Measurements from ENCODE around the gene VPS13C.

VPS13C gene

DNA sequence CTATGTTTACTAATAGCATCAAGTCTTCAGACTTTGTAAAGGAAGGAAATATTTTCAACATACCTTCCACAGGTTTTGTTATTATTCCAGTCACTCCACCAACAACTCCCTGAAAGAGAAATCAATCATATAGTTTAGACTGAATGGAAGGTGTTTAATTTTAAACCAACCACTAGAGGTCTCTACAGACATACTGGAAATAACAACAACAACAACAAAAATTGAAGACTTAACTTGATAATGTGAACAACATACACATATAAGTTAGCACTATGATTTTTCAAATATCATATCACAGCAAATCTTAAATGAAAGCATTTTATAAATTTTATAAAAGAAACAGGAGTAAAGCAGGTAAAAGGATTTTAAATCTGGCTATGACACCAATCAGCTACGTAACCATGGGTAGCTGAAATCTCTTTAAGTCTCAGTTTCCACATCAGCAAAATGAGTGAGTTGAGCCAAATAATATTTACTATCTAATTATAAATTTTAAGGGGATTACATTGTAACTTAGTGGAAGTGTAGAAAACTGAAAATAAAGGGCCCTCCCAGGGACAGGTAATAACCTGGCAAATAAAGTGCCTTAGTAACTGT is 188.2 kb downstream of the VPS13C start:
- H3F3A ChIP-seq (ENCODE audit: insufficient read depth, low read length) = no peaks in the 10 kb centered on the region
- H3K9me2 ChIP-seq (ENCODE audit: low read depth, low read length) = no peaks in the 10 kb centered on the region
- no peak overlapping the region for H3K9ac ChIP-seq (ENCODE audit: low read length)
- H2AFZ ChIP-seq (ENCODE audit: low read length) = no peak overlapping the region
- H3K4me2 ChIP-seq (ENCODE audit: low read length) = no peak overlapping the region
- no peaks in the 10 kb centered on the region for H3K27me3 ChIP-seq (ENCODE audit: insufficient read depth, low read length)
- H3K9me3 ChIP-seq (ENCODE audit: low read length) = no peaks in the 10 kb centered on the region
- H3K4me3 ChIP-seq (ENCODE audit: low read depth, low read length, poor library complexity, severe bottlenecking) = no peak overlapping the region
- peaks cover 72% of the 10 kb centered on the region for H3K36me3 ChIP-seq (ENCODE audit: insufficient read depth, low read length)
- H3K27ac ChIP-seq (ENCODE audit: low read depth, low read length, poor library complexity, severe bottlenecking) = no peak overlapping the region
- TF ChIP-seq, protein P1, sequence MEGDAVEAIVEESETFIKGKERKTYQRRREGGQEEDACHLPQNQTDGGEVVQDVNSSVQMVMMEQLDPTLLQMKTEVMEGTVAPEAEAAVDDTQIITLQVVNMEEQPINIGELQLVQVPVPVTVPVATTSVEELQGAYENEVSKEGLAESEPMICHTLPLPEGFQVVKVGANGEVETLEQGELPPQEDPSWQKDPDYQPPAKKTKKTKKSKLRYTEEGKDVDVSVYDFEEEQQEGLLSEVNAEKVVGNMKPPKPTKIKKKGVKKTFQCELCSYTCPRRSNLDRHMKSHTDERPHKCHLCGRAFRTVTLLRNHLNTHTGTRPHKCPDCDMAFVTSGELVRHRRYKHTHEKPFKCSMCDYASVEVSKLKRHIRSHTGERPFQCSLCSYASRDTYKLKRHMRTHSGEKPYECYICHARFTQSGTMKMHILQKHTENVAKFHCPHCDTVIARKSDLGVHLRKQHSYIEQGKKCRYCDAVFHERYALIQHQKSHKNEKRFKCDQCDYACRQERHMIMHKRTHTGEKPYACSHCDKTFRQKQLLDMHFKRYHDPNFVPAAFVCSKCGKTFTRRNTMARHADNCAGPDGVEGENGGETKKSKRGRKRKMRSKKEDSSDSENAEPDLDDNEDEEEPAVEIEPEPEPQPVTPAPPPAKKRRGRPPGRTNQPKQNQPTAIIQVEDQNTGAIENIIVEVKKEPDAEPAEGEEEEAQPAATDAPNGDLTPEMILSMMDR (IDR thresholded peaks at IDR 0.05; ENCODE audit: low read length) = peak; percentile 66; the same call in 1 of the 2 replicates
- TF ChIP-seq EZH2 (IDR thresholded peaks at IDR 0.05; ENCODE audit: borderline replicate concordance, low read length) = no peak
- no peaks in the 10 kb centered on the region for H3K4me1 ChIP-seq (ENCODE audit: insufficient read depth, low read length, severe bottlenecking)
- no peaks in the 10 kb centered on the region for H3K79me2 ChIP-seq (ENCODE audit: insufficient read depth, low read length)
- H4K20me1 ChIP-seq (ENCODE audit: insufficient read depth, low read length) = no peaks in the 10 kb centered on the region

DNA sequence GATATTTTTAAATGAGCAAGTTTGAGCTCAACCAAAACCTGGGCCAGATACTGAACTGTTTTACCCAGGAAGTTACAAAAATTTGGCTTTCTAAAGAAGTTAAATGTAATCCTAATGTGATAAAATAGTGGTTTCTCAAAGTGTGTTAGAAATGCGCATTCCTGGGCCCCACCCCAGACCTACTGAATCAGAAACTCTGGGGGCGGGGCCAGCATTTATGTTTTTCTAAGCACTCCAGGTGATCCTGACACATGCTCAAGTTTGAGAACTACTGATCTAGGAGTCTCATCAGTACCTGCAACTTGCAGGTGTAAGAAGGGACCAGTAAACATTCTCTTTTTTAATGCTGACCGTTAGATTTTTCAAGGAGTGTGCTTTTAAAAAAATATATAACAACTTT is 190.6 kb downstream of the VPS13C start:
- no peak overlapping the region for H3K4me3 ChIP-seq (ENCODE audit: low read depth, low read length, poor library complexity, severe bottlenecking)
- H3F3A ChIP-seq (ENCODE audit: insufficient read depth, low read length) = no peaks in the 10 kb centered on the region

DNA sequence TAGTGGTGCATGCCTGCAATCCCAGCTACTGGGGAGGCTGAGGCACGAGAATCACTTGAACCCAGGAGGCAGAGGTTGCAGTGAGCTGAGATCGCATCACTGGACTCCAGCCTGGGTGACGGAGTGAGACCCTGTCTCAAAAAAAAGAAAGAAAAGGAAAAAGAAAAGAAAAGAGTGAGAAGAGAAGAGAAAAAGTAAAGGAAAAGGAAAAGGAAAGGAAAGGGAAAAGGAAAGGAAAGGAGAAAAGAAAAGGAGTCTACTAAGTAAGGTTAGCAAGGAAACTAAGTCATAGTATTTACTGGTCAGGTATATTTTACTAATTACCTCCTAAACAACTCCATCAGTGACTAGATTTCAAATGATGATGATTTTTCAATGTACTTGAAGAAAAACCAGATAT is 198.3 kb downstream of the VPS13C start:
- Histone ChIP-seq H3F3A (ENCODE audit: insufficient read depth, low read length) (no peaks in the 10 kb centered on the region), H3K4me2 (ENCODE audit: low read length) (no peak overlapping the region), H3K36me3 (ENCODE audit: insufficient read depth, low read length) (peaks cover 5% of the 10 kb centered on the region; the same call in 1 of the 2 replicates), H3K9me3 (ENCODE audit: low read length) (no peaks in the 10 kb centered on the region), H3K27me3 (ENCODE audit: insufficient read depth, low read length) (no peaks in the 10 kb centered on the region), H3K4me3 (ENCODE audit: low read depth, low read length, poor library complexity, severe bottlenecking) (no peak overlapping the region), H2AFZ (ENCODE audit: low read length) (no peak overlapping the region), H3K4me1 (ENCODE audit: insufficient read depth, low read length, severe bottlenecking) (peaks cover 10% of the 10 kb centered on the region), H4K20me1 (ENCODE audit: insufficient read depth, low read length) (no peaks in the 10 kb centered on the region), H3K79me2 (ENCODE audit: insufficient read depth, low read length) (no peaks in the 10 kb centered on the region), H3K27ac (ENCODE audit: low read depth, low read length, poor library complexity, severe bottlenecking) (no peak overlapping the region), H3K9me2 (ENCODE audit: low read depth, low read length) (no peaks in the 10 kb centered on the region), H3K9ac (ENCODE audit: low read length) (no peak overlapping the region)
- TF ChIP-seq EZH2 (IDR thresholded peaks at IDR 0.05; ENCODE audit: borderline replicate concordance, low read length) = no peak
- TF ChIP-seq, protein P1 (IDR thresholded peaks at IDR 0.05; ENCODE audit: low read length) = no peak

More for the DNA sequence above, 190.6 kb downstream of the VPS13C start:
- Histone ChIP-seq H3K36me3 (ENCODE audit: insufficient read depth, low read length) (peaks cover 53% of the 10 kb centered on the region), H3K27me3 (ENCODE audit: insufficient read depth, low read length) (no peaks in the 10 kb centered on the region), H3K9ac (ENCODE audit: low read length) (no peak overlapping the region), H3K4me2 (ENCODE audit: low read length) (no peak overlapping the region), H3K79me2 (ENCODE audit: insufficient read depth, low read length) (no peaks in the 10 kb centered on the region), H3K27ac (ENCODE audit: low read depth, low read length, poor library complexity, severe bottlenecking) (no peak overlapping the region), H2AFZ (ENCODE audit: low read length) (no peak overlapping the region), H3K4me1 (ENCODE audit: insufficient read depth, low read length, severe bottlenecking) (no peaks in the 10 kb centered on the region), H3K9me3 (ENCODE audit: low read length) (no peaks in the 10 kb centered on the region), H3K9me2 (ENCODE audit: low read depth, low read length) (no peaks in the 10 kb centered on the region), H4K20me1 (ENCODE audit: insufficient read depth, low read length) (no peaks in the 10 kb centered on the region)
- no peak for TF ChIP-seq EZH2 (IDR thresholded peaks at IDR 0.05; ENCODE audit: borderline replicate concordance, low read length)
- TF ChIP-seq, protein P1 (IDR thresholded peaks at IDR 0.05; ENCODE audit: low read length) = no peak

All from OCI-LY1 (cell line).